K562 (cell line): Measurements from ENCODE around the gene PDE1C.

Source experiments
- ARID3B ChIP-seq: fragments of 250-450 bp; sonication (Bioruptor Pico); IDR thresholded peaks from 2 replicates; pipeline ENCODE4 v1.4.0; 2020; ENCODE audit warnings: borderline replicate concordance
- POLR2AphosphoS5 ChIP-seq: IDR thresholded peaks from 2 replicates; pipeline ENCODE4 v1.6.1; 2011; ENCODE audit warnings: mild to moderate bottlenecking, low read depth, low read length, moderate library complexity; ENCODE audit not compliant: control insufficient read depth, insufficient read depth
- RAD21 ChIP-seq, 2 experiments: fragments of 250-450 bp in 1 of 2; fragments of 450-650 bp in 1 of 2; sonication (Bioruptor Pico) in 1 of 2; formaldehyde crosslinking in 1 of 2; IDR thresholded peaks in 1 of 2; conservative IDR thresholded peaks in 1 of 2; 2 replicates each; pipeline versions ENCODE4 v1.4.0 to v1.8.0; 2020 to 2022; ENCODE audit warnings: mild to moderate bottlenecking in 2 of 2, moderate library complexity in 1 of 2
- SMARCA4 ChIP-seq: fragments of 450-650 bp; IDR thresholded peaks from 2 replicates; pipeline ENCODE4 v1.6.1; 2016
- TRIM28 ChIP-seq: fragments of 450-650 bp; IDR thresholded peaks from 2 replicates; pipeline ENCODE4 v1.6.1; 2017
- TF ChIP-seq, protein P1 (sequence below), 3 experiments: IDR thresholded peaks in 2 of 3; conservative IDR thresholded peaks in 1 of 3; 2 replicates each; pipeline ENCODE4 v1.5.1; 2011 to 2012; ENCODE audit warnings: low read length in 3 of 3, mild to moderate bottlenecking in 3 of 3, control low read depth in 2 of 3, improper control_type of control experiment in 1 of 3, inconsistent platforms in 1 of 3, low read depth in 1 of 3, mixed read lengths in 1 of 3, moderate library complexity in 1 of 3; ENCODE audit not compliant: insufficient read depth in 2 of 3

DNA sequence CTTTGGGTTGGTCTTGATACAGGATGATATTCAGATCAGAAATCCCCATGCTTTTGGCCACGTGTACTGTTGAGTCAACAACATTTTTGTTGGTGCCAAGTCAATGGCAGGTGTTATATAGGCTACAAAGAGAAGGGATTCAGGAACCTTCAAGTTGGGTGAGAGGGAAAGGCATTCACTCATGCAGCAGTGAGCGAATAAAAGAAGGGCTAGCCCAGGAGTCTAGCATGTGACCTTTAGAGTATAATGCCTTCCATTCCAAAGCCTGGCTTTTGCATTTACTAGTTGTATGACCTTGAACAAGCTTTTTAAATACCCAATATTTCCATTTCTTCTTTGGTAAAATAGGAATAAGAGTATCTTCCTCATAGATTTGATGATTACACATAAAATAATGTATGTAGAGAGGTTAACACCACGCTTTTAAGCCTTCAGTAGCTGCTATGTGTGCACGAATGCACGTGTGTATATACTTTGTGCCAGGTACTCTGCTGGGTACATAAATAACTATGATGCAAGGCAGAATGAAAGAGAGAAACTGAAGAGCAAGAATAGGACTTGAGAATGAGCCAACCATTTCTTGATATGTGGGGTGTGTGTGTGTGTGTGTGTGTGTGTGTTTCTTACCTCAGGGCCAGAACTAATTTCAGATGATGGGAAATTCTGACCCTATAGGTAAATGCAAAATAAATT lies 163.6 kb downstream of the PDE1C start:
- TF ChIP-seq ARID3B (CRISPR knock-in tag) (no peak), SMARCA4 (no peak), RAD21 (CRISPR knock-in tag; conservative IDR thresholded peaks at IDR 0.05 in 1 of 2, IDR thresholded peaks at IDR 0.05 in 1 of 2) (no peak), TRIM28 (no peak), POLR2AphosphoS5 (no peak)
- TF ChIP-seq, protein P1, sequence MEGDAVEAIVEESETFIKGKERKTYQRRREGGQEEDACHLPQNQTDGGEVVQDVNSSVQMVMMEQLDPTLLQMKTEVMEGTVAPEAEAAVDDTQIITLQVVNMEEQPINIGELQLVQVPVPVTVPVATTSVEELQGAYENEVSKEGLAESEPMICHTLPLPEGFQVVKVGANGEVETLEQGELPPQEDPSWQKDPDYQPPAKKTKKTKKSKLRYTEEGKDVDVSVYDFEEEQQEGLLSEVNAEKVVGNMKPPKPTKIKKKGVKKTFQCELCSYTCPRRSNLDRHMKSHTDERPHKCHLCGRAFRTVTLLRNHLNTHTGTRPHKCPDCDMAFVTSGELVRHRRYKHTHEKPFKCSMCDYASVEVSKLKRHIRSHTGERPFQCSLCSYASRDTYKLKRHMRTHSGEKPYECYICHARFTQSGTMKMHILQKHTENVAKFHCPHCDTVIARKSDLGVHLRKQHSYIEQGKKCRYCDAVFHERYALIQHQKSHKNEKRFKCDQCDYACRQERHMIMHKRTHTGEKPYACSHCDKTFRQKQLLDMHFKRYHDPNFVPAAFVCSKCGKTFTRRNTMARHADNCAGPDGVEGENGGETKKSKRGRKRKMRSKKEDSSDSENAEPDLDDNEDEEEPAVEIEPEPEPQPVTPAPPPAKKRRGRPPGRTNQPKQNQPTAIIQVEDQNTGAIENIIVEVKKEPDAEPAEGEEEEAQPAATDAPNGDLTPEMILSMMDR (IDR thresholded peaks at IDR 0.05 in 2 of 3, conservative IDR thresholded peaks at IDR 0.05 in 1 of 3; ENCODE audit: insufficient read depth in 2 of 3, low read depth in 1 of 3, low read length in 3 of 3), result no peak
